Uterus (tissue), 2 donors: ENCODE results near the gene CHERP.
"Not testable (repeated sequence)": the region's sequence is repeated elsewhere in the genome, so short reads cannot be mapped to it uniquely, and the experiment has no call there.

ENCODE experiments used
- POLR2A ChIP-seq, 2 donors: fragments of 450-650 bp; IDR thresholded peaks; one replicate each; pipeline ENCODE4 v1.6.1; 2016; ENCODE audit warnings: antibody characterized with exemption in 2 of 2, mild to moderate bottlenecking in 1 of 2, moderate library complexity in 1 of 2
- TF ChIP-seq, protein P1 (sequence below), 4 experiments: fragments of 200-600 bp in 2 of 4; fragments of 450-650 bp in 2 of 4; sonication (generic) in 2 of 4; IDR thresholded peaks; one replicate each; pipeline ENCODE4 v1.5.1; 2016 to 2019; ENCODE audit warnings: antibody characterized with exemption in 4 of 4, mild to moderate bottlenecking in 2 of 4, moderate library complexity in 1 of 4

DNA sequence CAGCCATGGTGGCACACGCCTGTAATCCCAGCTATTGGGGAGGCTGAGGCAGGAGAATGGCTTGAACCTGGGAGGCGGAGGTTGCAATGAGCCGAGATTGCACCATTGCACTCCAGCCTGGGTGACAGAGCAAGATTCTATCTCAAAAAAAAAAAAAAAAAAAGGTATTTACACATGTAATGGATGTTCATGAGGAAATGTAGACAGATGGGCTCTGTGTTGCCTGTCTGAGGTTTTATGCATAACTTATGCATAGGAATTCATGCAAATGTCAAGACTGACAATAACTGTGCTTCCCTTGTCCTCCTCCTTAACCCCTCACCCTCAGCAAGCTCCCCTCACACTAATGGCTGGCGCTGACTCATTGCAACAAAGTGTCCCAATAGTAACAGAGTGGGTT lies 55.8 kb downstream of the CHERP start:
- TF ChIP-seq, protein P1, sequence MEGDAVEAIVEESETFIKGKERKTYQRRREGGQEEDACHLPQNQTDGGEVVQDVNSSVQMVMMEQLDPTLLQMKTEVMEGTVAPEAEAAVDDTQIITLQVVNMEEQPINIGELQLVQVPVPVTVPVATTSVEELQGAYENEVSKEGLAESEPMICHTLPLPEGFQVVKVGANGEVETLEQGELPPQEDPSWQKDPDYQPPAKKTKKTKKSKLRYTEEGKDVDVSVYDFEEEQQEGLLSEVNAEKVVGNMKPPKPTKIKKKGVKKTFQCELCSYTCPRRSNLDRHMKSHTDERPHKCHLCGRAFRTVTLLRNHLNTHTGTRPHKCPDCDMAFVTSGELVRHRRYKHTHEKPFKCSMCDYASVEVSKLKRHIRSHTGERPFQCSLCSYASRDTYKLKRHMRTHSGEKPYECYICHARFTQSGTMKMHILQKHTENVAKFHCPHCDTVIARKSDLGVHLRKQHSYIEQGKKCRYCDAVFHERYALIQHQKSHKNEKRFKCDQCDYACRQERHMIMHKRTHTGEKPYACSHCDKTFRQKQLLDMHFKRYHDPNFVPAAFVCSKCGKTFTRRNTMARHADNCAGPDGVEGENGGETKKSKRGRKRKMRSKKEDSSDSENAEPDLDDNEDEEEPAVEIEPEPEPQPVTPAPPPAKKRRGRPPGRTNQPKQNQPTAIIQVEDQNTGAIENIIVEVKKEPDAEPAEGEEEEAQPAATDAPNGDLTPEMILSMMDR (IDR thresholded peaks at IDR 0.05), result not testable (repeated sequence)
- TF ChIP-seq POLR2A (IDR thresholded peaks at IDR 0.05), result not testable (repeated sequence)
